CD14-positive monocyte (primary cell): ENCODE results near the gene NMT1. TPM values are rescaled to one million over a fixed set of nuclear protein-coding genes. Genes with fewer than 3 reads are reported as not detected.

Experiments
- DNase-seq, 3 donors: peaks; one replicate each; pipeline ENCODE4 v3.0.0-alpha.2; 2011 to 2022
- H2AFZ ChIP-seq: 2 replicates; pipeline ENCODE4 v1.6.0; 2012; ENCODE audit warnings: mild to moderate bottlenecking, low read depth, low read length, inconsistent platforms; ENCODE audit not compliant: insufficient read depth, poor library complexity, severe bottlenecking
- H3K27ac ChIP-seq, 2 donors: 1 replicate in 1 of 2; 2 replicates in 1 of 2; pipeline ENCODE4 v1.5.1; 2012 to 2013; ENCODE audit warnings: low read length in 2 of 2, control low read depth in 1 of 2, inconsistent platforms in 1 of 2, low read depth in 1 of 2, mild to moderate bottlenecking in 1 of 2
- H3K27me3 ChIP-seq, 2 donors: one replicate each; pipeline versions ENCODE4 v1.6.0 to v1.6.1; 2011 to 2013; ENCODE audit warnings: low read length in 2 of 2; ENCODE audit not compliant: control insufficient read depth in 2 of 2, insufficient read depth in 2 of 2
- H3K36me3 ChIP-seq, 2 donors: replicated peaks in 1 of 2; 1 replicate in 1 of 2; 2 replicates in 1 of 2; pipeline versions ENCODE4 v1.5.1 to v1.6.1; 2012 to 2013; ENCODE audit warnings: low read length in 2 of 2, control low read depth in 1 of 2, inconsistent platforms in 1 of 2, mild to moderate bottlenecking in 1 of 2; ENCODE audit not compliant: insufficient read depth in 2 of 2, control insufficient read depth in 1 of 2
- H3K4me1 ChIP-seq, 2 donors: 1 replicate in 1 of 2; 2 replicates in 1 of 2; pipeline versions ENCODE4 v1.5.1 to v1.6.1; 2012 to 2013; ENCODE audit warnings: low read length in 2 of 2, control low read depth in 1 of 2, inconsistent platforms in 1 of 2, mild to moderate bottlenecking in 1 of 2, moderate library complexity in 1 of 2; ENCODE audit not compliant: insufficient read depth in 2 of 2, control insufficient read depth in 1 of 2
- H3K4me2 ChIP-seq: replicated peaks from 2 replicates; pipeline ENCODE3; 2012; ENCODE audit warnings: low read length, moderate library complexity, mild to moderate bottlenecking; ENCODE audit not compliant: poor library complexity, severe bottlenecking; ENCODE audit errors: extremely low read depth
- H3K4me3 ChIP-seq, 3 experiments: fragments of 200-600 bp in 1 of 3; sonication (generic) in 1 of 3; replicated peaks in 1 of 3; 1 replicate in 2 of 3; 2 replicates in 1 of 3; pipeline ENCODE4 v1.5.1; 2011 to 2013; ENCODE audit warnings: low read length in 3 of 3, mild to moderate bottlenecking in 3 of 3, control low read depth in 2 of 3, low read depth in 2 of 3, inconsistent platforms in 1 of 3, moderate library complexity in 1 of 3
- H3K79me2 ChIP-seq: 2 replicates; pipeline ENCODE4 v1.6.0; 2012; ENCODE audit warnings: mild to moderate bottlenecking, control low read depth, inconsistent platforms, low read length, moderate library complexity; ENCODE audit not compliant: insufficient read depth
- H3K9ac ChIP-seq: 2 replicates; pipeline ENCODE4 v1.6.0; 2017; ENCODE audit warnings: low read length, mild to moderate bottlenecking; ENCODE audit not compliant: insufficient read depth, poor library complexity, severe bottlenecking
- H3K9me3 ChIP-seq, 2 donors: replicated peaks in 1 of 2; 1 replicate in 1 of 2; 2 replicates in 1 of 2; pipeline versions ENCODE4 v1.5.1 to v1.6.1; 2012 to 2013; ENCODE audit warnings: low read length in 2 of 2, control low read depth in 1 of 2; ENCODE audit not compliant: control insufficient read depth in 1 of 2, insufficient read depth in 1 of 2
- H4K20me1 ChIP-seq: 2 replicates; pipeline ENCODE4 v1.6.0; 2012; ENCODE audit warnings: mild to moderate bottlenecking, low read length, control low read depth, moderate library complexity; ENCODE audit not compliant: insufficient read depth
- H3K27ac Mint-ChIP-seq, 7 donors: one replicate each; pipeline ENCODE4 v1.8.0; 2020; ENCODE audit warnings: mild to moderate bottlenecking in 7 of 7, mixed read lengths in 7 of 7, moderate library complexity in 6 of 7, inconsistent platforms in 2 of 7
- H3K27me3 Mint-ChIP-seq, 3 donors: one replicate each; pipeline ENCODE4 v1.8.0; 2021 to 2022; ENCODE audit warnings: low read depth in 3 of 3, mild to moderate bottlenecking in 3 of 3, mixed read lengths in 3 of 3, moderate library complexity in 3 of 3, inconsistent platforms in 1 of 3
- H3K36me3 Mint-ChIP-seq, 2 donors: one replicate each; pipeline ENCODE4 v1.8.0; 2020; ENCODE audit warnings: mixed read lengths in 2 of 2, inconsistent platforms in 1 of 2, mild to moderate bottlenecking in 1 of 2
- H3K4me1 Mint-ChIP-seq: one replicate; pipeline ENCODE4 v1.8.0; 2020; ENCODE audit warnings: mild to moderate bottlenecking, mixed read lengths
- H3K4me3 Mint-ChIP-seq, 2 donors: one replicate each; pipeline ENCODE4 v1.8.0; 2020; ENCODE audit warnings: mild to moderate bottlenecking in 2 of 2, mixed read lengths in 2 of 2, moderate library complexity in 1 of 2
- H3K9me3 Mint-ChIP-seq, 7 donors: one replicate each; pipeline ENCODE4 v1.8.0; 2020 to 2022; ENCODE audit warnings: mixed read lengths in 7 of 7, mild to moderate bottlenecking in 6 of 7, moderate library complexity in 6 of 7, inconsistent platforms in 2 of 7
- WGBS: methylation state at CpG from one replicate; pipeline ENCODE4 v1.1.5; 2013; ENCODE audit warnings: missing lambda C conversion rate; ENCODE audit not compliant: insufficient coverage; 5-methylcytosine and 5-hydroxymethylcytosine counted together
- intact Hi-C, 2 donors: fragments of 100-400 bp; cut with micrococcal nuclease; formaldehyde crosslinking; loops; one replicate each; pipeline versions ENCODE4 v1.15.0 to v1.15.1; 2023
- polyA plus RNA-seq, 3 donors: library from polyadenylated mRNA; depleted of rRNA in 1 of 3; unstranded in 2 of 3; stranded (reverse) in 1 of 3; fragments of 300-500 nt in 2 of 3; fragments of >200 nt in 1 of 3; fragmentation: Illumina TruSeq in 2 of 3; gene quantifications; 1 replicate in 2 of 3; 2 replicates in 1 of 3; pipeline ENCODE4 v1.2.3, GENCODE V29; 2012 to 2021
- TF ChIP-seq, protein P1 (sequence below): fragments of 200-600 bp; IDR thresholded peaks from one replicate; pipeline ENCODE4 v1.8.0; 2022; ENCODE audit warnings: antibody characterized with exemption, mild to moderate bottlenecking

Gene NMT1
- polyA plus RNA-seq, 3 donors = 27.2 to 50.2 (median 45.1) TPM

- no peaks in the 10 kb centered on the region for H3K9me3 ChIP-seq
- no peaks in the 10 kb centered on the region for H3K79me2 ChIP-seq
- DNase-seq = no peak
- H3K4me1 ChIP-seq = no peaks in the 10 kb centered on the region
- Mint-ChIP-seq H3K9me3 (no peaks in the 10 kb centered on the region), H3K4me1 (no peaks in the 10 kb centered on the region), H3K4me3 (no peak overlapping the region), H3K27ac (peak overlapping the region in 3 of 7 donors; percentile 23 to 45 (median 35)), H3K27me3 (peaks cover 0 to 5% (median 1%) of the 10 kb centered on the region in 3 donors), H3K36me3 (peaks cover 48 to 53% of the 10 kb centered on the region in 2 donors)
- TF ChIP-seq, protein P1, sequence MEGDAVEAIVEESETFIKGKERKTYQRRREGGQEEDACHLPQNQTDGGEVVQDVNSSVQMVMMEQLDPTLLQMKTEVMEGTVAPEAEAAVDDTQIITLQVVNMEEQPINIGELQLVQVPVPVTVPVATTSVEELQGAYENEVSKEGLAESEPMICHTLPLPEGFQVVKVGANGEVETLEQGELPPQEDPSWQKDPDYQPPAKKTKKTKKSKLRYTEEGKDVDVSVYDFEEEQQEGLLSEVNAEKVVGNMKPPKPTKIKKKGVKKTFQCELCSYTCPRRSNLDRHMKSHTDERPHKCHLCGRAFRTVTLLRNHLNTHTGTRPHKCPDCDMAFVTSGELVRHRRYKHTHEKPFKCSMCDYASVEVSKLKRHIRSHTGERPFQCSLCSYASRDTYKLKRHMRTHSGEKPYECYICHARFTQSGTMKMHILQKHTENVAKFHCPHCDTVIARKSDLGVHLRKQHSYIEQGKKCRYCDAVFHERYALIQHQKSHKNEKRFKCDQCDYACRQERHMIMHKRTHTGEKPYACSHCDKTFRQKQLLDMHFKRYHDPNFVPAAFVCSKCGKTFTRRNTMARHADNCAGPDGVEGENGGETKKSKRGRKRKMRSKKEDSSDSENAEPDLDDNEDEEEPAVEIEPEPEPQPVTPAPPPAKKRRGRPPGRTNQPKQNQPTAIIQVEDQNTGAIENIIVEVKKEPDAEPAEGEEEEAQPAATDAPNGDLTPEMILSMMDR = no peak
- no peak overlapping the region for H3K27ac ChIP-seq
- WGBS = 93% methylated on average over 4 of the region's 12 CpGs
- H4K20me1 ChIP-seq = peaks cover 50% of the 10 kb centered on the region
- no peak overlapping the region for H2AFZ ChIP-seq
- no peak overlapping the region for H3K4me2 ChIP-seq
- intact Hi-C loops = no loop called here
- H3K36me3 ChIP-seq = peaks cover 50 to 55% of the 10 kb centered on the region in 2 donors
- no peak overlapping the region for H3K4me3 ChIP-seq
- no peaks in the 10 kb centered on the region for H3K27me3 ChIP-seq
- no peak overlapping the region for H3K9ac ChIP-seq
Measured at GRCh38 chr17:45108595-45109521, 47.7 kb downstream of the NMT1 start.

GRCh38 chr17:45110676-45111611, 49.8 kb downstream of the NMT1 start:
- H3K27ac Mint-ChIP-seq = peak overlapping the region in 4 of 7 donors; percentile 6 to 78 (median 45)
- intact Hi-C loops = no loop called here
- Histone ChIP-seq H3K4me1 (no peaks in the 10 kb centered on the region), H3K79me2 (no peaks in the 10 kb centered on the region), H3K4me3 (no peak overlapping the region), H3K27me3 (no peaks in the 10 kb centered on the region), H3K9ac (no peak overlapping the region), H3K27ac (no peak overlapping the region), H2AFZ (no peak overlapping the region), H3K36me3 (peaks cover 30 to 34% of the 10 kb centered on the region in 2 donors), H3K4me2 (no peak overlapping the region), H4K20me1 (peaks cover 32% of the 10 kb centered on the region), H3K9me3 (no peaks in the 10 kb centered on the region)
- TF ChIP-seq, protein P1 = no peak
- no peaks in the 10 kb centered on the region for H3K4me1 Mint-ChIP-seq
- DNase-seq = no peak
- H3K27me3 Mint-ChIP-seq = peaks cover 0 to 5% (median 1%) of the 10 kb centered on the region in 3 donors
- WGBS = 97% methylated on average over 8 of the region's 16 CpGs
- H3K4me3 Mint-ChIP-seq = no peak overlapping the region
- H3K36me3 Mint-ChIP-seq = peaks cover 27 to 32% of the 10 kb centered on the region in 2 donors
- peaks cover 0 to 1% (median 0%) of the 10 kb centered on the region in 7 donors for H3K9me3 Mint-ChIP-seq
